Right forelimb (tissue), 1 donor: ENCODE measurements around the gene EML4.

ENCODE experiments used
- DNase-seq: peaks from one replicate; pipeline ENCODE4 v3.0.0-alpha.2; 2018

Gene EML4

GRCh38 chr2:42137125-42137841, 31.9 kb upstream of the EML4 start:
- no peak for DNase-seq

GRCh38 chr2:42138163-42139015, 30.8 kb upstream of the EML4 start:
- no peak for DNase-seq

DNA sequence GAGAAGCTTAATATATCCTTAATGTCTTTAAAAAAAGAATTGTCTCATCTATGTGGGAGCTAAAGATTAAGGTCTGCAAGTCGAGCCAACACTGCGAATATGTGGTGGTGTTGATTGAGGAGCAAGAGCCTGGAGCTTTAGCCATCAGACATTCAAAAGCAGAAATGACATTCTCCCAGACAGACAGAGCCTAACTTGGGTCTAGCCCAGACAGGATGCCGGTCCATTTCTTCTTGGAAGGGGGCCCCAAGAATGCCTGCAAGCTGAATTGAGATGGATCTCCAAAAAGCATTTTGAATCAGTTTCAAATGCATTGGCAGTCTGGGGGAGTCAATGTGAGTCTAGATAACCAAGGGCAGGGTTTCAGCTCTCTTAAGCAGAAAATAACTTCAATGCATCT, 30.1 kb upstream of the EML4 start:
- DNase-seq, result no peak

- no peak for DNase-seq
These were observed 28.7 kb upstream of the EML4 start for GRCh38 chr2:42140496-42140895.

GRCh38 chr2:42141687-42142546, 27.2 kb upstream of the EML4 start:
- DNase-seq, result peak; percentile 81

GRCh38 chr2:42142547-42143184, 26.5 kb upstream of the EML4 start:
- no peak for DNase-seq

GRCh38 chr2:42147641-42148274, 21.4 kb upstream of the EML4 start:
- no peak for DNase-seq

DNA sequence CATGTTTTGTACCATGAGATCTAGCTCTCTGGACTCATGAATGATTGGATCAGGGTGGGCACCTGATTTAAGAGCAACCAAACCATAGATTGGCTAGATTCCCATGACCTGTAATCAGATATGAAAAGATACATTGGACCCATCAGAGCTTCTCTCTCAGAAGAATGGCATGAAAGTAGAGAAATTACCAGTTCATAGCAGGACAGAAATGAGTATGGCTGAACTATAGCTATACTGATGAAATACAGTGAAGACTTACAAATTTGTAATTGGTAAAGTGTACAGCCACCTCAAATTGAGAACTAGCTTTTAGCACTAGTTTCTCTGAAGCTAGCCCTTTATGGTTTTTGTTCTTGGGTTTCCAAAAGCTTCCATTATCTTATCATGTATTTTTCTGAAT, 19.0 kb upstream of the EML4 start:
- no peak for DNase-seq

GRCh38 chr2:42153944-42154581, 15.1 kb upstream of the EML4 start:
- no peak for DNase-seq

GRCh38 chr2:42156721-42157120, 12.4 kb upstream of the EML4 start:
- no peak for DNase-seq

GRCh38 chr2:42161444-42161843, 7.7 kb upstream of the EML4 start:
- DNase-seq, result no peak

DNA sequence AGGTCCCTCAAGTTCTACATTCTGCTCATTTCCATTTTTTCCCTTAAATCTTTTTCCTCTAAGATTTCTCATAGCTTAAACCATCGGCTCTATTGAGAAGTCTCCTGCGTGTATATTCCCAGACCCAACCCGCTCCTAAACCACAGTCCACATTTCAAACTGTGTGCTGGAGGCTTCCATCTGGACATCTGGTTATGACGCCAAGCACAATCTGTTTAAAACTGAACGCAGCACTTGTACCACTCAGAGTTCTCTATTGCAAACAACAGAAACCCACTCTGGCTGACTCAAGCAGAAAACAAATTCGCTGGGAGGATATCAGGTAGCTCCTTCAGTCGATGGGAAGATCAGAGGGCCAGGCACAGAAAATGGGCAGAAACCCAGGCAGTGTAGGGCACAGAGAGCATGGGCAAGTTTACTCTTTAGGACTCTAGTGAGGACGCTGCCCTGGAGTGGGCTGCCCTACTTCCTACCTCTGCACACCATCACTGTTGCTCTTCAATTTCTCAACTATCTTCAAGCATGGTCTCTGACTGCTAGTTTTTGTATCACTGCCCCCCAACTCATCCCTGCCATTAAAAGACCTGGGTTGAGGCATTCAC, 5.6 kb upstream of the EML4 start:
- DNase-seq, result no peak

- no peak for DNase-seq
These were observed 5.1 kb upstream of the EML4 start for GRCh38 chr2:42164046-42164445.

DNA sequence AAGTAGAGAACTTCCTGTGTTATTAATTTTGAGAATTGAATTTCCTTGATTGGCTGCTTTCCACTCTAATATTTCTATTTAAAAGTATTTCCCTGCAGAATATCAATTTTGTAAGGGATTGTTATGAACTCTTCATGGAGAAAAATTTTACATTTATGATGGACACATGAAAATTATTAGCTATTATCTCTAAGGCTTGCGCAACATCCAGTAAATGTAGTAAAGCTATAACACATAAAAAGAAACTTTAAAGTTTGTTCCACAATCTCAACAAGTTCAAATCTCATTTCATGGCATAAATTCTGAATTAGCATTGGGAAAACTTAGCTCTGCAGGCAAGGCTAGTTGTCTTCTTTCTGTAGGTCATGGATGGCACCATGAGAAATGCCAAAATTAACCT, 4.2 kb upstream of the EML4 start:
- no peak for DNase-seq

DNA sequence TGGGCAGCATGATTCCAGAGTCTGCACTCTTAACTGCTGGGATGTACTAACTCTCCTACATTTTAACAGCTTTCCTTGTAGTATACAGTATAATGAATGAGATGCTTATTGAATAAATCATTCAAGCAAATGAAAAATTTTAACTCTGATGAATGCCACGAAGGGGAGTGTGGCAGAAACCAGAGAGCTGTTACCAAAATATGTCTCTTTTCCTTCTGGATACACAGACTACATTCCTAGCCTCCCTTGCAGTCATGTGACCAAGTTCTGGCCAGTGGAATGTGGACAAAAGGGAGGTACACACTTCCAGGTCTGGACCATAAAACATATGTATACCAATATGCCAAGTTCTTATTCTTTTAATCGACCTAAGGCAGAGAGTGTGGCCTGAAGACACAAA, 1.7 kb upstream of the EML4 start:
- DNase-seq, result no peak

DNA sequence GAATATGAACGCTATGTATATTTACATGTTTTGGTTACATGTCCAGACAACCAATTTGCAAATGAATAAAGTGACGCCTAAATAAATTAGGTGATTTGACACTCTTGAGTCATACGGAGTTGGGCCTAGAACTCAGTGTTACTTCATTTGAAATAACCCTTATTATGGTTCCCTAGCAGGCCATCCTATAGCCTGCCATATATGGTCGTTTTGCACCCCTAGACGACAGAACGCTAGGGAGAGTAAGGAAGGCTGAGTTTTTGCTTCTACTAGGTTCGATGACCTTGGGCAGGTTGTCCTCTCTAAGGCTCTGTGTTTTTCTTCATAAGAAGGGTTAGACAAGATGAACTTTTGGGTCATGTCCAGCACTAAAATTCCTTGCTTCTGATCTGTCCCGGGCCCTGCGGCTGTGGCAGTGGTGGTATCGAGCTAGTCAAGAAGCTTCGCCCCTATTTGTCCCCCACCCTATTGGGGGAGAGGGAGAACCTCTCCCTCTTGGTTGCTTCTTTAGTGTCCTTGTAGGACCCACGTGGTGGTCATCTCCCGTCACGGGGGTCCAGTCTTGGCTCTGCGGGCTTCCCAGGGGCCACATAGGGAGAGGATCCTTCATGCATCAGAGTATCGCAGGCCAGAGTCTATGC, 574 bp upstream of the EML4 start:
- DNase-seq, result no peak

GRCh38 chr2:42169874-42170521, 845 bp downstream of the EML4 start:
- DNase-seq, result no peak

DNA sequence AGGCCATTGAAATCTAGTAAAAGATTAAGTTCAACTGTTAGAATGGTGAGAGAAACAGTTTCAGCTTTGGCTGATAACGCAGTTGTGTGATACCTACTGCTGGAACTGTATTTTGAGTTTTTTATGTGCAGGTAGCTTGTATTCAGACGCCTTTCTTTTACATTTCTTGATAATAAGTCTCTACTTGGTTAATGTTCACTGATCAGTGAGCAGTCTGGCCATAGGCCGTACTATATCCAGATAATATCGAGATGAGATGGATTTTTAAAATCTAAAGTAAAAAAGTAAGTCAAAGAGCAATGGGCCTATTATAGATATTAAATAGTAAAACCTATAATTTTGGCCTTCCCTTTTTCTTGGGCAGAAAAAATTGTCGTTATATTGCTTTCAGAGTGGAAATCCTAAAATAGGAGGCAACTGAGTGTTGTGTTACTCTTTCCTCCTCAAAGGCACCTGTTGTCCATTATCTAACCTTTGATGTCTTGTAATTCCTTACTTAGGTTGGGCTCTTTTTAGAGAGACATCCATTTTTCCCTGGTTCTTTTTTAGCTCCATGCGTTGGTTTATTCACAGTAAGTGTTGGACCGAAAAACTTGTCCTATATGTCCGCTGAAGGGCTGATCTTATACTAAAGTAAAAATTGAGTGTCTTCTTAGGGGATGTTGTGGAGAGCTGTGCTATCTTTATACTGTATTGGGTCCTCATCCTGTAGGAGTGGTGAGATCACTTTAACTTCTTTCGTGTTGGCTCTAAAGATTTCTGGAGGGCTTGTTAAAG, 1.7 kb downstream of the EML4 start:
- no peak for DNase-seq

DNA sequence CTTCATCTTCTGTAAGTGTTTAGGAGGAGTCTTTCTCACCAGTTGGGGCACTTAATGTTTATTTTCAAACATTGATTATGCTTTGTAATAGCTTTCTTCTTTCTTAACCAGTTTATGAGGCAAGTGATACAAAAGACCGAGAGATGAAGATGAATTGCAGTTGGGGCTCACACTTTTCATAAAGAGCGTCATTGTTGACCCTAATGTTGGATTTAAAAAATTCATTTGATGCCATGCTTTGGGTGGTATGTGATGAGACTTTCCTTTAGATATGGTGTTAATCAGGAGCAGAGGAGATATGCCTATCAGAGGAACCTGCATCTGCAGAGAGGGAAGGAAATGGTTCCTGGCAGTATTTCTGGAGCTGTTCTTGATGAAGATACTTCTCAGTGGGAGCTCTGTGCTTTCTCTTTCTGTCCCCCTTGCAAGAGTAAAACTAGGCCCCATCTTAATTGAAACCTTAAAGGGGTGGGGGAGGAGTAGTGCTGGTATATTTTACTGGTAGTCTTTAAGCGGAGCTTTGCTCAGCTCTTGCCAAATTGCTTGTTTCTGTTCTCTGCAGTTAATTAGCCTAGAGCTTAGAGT, 2.3 kb downstream of the EML4 start:
- no peak for DNase-seq
